ENCODE data around the gene NDUFA11.
"Not testable (repeated sequence)": the region's sequence is repeated elsewhere in the genome, so short reads cannot be mapped to it uniquely, and the experiment has no call there.

NDUFA11 gene

DNA sequence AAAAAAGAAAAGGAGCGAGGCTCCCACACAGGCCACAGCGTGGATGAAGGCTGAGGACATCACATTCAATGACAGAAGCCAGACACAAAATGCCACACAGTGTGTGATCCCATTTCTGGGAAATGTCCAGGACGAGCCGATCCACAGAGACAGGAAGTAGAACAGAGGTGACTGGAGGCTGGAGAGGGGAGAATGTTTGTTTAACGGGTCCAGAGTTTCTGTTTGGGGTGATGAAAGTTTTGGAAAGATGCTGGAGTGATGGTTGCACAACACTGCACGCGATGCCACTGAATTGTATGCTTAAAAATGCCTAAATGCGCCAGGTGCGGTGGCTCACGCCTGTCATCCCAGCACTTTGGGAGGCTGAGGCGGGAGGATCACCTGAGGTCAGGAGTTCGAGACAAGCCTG, 32.6 kb downstream of the NDUFA11 start:
- ATAC-seq: no peak
- Mint-ChIP-seq H3K9me3 (no peaks in the 10 kb centered on the region), H3K27ac (no peak overlapping the region), H3K4me3 (no peak overlapping the region), H3K36me3 (no peaks in the 10 kb centered on the region), H3K27me3 (peaks cover 18% of the 10 kb centered on the region), H3K4me1 (no peaks in the 10 kb centered on the region)

DNA sequence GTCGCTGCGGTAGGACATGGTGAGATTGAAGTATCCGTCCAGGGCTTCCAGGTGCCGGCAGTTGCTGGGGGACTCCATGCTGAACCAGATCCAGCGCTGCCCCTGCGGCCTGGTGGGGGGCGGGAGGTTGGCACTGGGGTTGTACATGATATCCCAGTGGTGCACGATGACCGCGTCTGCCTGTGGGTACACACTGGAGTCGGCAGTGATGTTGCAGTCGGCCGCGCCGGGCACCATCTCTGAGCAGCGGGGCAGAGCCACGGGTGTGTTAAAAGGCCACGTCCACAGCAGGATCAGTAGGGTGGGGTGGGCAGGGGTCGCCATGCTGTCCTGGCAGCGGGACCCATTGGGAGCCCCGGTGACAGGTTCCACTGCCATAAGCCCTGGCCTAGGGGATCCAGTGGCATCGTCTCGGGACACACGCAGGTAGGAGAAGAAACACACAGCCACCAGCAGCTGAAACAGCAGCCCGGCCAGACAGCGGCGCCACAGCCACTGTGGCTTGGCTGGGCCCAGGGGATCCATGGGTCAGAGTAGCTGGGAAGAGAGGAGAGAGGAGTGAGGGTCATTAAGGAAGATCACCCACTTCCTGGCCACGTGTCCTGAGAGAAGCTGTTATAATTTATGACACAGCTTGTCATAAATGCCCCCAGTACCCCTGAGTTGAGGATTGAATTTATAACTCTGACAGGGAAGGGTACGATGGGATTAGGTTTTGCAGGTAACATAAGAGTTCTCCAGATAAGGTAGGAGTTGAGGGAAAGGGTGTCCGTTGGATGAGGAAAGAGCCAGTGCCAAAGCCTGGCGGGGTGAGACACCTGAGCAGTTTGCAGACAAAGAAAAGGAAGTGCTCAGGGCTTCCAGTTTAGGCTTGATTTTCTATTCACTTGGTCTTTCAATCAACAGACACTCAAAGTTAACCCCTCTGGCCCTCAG, 36.1 kb downstream of the NDUFA11 start:
- no peak for ATAC-seq
- H3K4me1 Mint-ChIP-seq: no peaks in the 10 kb centered on the region
- H3K36me3 Mint-ChIP-seq: no peaks in the 10 kb centered on the region
- peaks cover 49% of the 10 kb centered on the region for H3K27me3 Mint-ChIP-seq
- H3K4me3 Mint-ChIP-seq: no peak overlapping the region
- H3K27ac Mint-ChIP-seq: no peak overlapping the region
- H3K9me3 Mint-ChIP-seq: no peaks in the 10 kb centered on the region

DNA sequence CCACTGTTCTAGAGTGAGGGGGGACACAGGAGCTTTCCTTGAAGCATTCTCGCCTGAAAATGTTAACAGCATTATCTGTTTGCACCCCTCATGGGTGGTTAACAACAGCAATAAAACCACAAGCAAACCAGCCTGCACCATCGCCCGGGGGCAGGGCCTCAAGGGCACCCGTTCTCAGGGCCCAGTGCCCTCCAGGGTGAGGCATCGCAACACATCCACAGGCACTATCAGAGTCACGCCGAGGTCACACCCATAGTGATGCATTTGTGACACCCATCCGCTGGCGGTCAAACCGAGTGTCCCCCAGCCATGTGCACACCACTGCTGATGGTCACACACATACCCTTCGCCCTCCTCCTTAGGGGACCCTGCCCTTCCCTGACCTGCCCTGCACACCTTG, 37.8 kb downstream of the NDUFA11 start:
- Mint-ChIP-seq H3K4me1 (no peaks in the 10 kb centered on the region), H3K27ac (no peak overlapping the region), H3K27me3 (peaks cover 63% of the 10 kb centered on the region), H3K4me3 (no peak overlapping the region), H3K9me3 (no peaks in the 10 kb centered on the region), H3K36me3 (no peaks in the 10 kb centered on the region)
- no peak for ATAC-seq

- Mint-ChIP-seq H3K9me3 (no peaks in the 10 kb centered on the region), H3K36me3 (no peaks in the 10 kb centered on the region), H3K27me3 (peaks cover 63% of the 10 kb centered on the region), H3K4me1 (no peaks in the 10 kb centered on the region), H3K27ac (no peak overlapping the region), H3K4me3 (no peak overlapping the region)
- ATAC-seq: no peak
Observed at GRCh38 chr19:5864725-5865486, 38.7 kb downstream of the NDUFA11 start.

- H3K27ac Mint-ChIP-seq: no peak overlapping the region
- no peak overlapping the region for H3K4me3 Mint-ChIP-seq
- H3K27me3 Mint-ChIP-seq: peaks cover 63% of the 10 kb centered on the region
- H3K4me1 Mint-ChIP-seq: no peaks in the 10 kb centered on the region
- H3K9me3 Mint-ChIP-seq: no peaks in the 10 kb centered on the region
- no peaks in the 10 kb centered on the region for H3K36me3 Mint-ChIP-seq
- ATAC-seq: no peak
Observed at GRCh38 chr19:5864013-5864720, 39.4 kb downstream of the NDUFA11 start.

DNA sequence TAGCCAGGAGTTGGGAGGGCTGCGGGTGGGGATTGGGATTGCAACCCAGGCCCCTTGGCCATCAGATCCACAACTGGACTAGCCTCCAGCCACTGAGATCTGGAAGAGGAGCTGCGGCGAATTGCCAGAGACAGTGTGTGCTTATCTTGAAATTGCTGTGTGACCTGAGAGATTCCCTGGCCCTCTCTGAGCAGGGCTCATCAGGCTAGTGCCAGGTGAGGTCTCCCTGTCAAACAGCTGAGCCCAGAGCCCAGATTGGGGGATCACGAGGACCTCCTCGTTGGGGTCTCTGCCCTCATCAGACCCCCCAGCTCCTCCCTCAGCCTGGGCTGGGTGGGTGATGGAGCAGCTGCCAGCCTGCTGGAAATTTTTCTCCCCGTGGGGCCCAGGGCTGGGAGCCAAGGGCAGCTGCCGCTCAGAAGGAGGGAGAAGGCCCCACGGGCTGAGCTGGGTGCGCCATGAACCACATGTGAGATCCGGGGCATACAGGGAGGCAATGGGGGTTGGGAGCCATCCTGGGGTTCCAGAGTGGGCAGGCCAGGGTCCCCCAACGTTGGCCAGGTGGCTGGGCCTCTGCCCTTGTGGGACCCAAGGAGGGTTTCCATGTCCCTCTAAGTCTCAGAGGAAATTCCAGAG, 40.4 kb downstream of the NDUFA11 start:
- no peaks in the 10 kb centered on the region for H3K4me1 Mint-ChIP-seq
- H3K9me3 Mint-ChIP-seq: no peaks in the 10 kb centered on the region
- H3K4me3 Mint-ChIP-seq: no peak overlapping the region
- peaks cover 60% of the 10 kb centered on the region for H3K27me3 Mint-ChIP-seq
- H3K27ac Mint-ChIP-seq: no peak overlapping the region
- H3K36me3 Mint-ChIP-seq: no peaks in the 10 kb centered on the region
- ATAC-seq: no peak

GRCh38 chr19:5857203-5858081, 46.1 kb downstream of the NDUFA11 start:
- Mint-ChIP-seq H3K9me3 (no peaks in the 10 kb centered on the region), H3K4me3 (no peak overlapping the region), H3K27me3 (peaks cover 14% of the 10 kb centered on the region), H3K36me3 (no peaks in the 10 kb centered on the region), H3K27ac (no peak overlapping the region), H3K4me1 (no peaks in the 10 kb centered on the region)
- no peak for ATAC-seq

DNA sequence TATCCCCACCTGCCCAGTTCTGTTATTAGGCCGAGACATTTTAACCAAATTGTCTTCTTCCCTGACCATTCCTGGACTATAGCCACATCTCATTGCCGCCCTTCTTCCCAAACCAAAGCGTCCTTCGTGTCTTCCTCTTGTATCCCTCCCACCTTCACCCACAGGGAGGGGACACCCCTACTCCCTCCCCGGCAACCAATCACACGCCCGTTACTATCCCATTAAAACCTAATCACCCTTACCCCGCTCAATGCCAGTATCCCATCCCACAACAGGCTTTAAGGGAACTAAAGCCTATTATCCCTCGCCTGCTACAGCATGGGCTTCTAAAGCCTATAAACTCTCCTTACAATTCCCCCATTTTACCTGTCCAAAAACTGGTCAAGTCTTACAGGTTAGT, 48.4 kb downstream of the NDUFA11 start:
- H3K9me3 Mint-ChIP-seq, H3K4me1 Mint-ChIP-seq, H3K27ac Mint-ChIP-seq, H3K4me3 Mint-ChIP-seq, H3K36me3 Mint-ChIP-seq, H3K27me3 Mint-ChIP-seq, ATAC-seq: not testable (repeated sequence)

DNA sequence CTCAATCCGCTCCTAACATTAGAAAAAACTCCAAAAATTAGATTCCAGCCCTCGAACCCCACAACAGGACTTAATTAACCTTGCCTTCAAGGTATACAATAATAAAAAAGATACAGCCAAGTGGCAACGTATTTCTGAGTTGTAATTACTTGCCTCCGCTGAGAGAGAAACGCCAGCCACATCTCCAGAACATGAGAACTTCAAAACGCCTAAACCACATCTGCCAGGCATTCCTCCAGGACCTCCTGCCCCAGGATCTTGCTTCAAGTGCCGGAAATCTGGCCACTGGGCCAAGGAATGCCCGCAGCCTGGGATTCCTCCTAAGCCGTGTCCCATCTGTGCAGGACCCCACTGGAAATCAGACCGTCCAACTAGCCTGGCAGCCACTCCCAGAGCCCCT, 49.5 kb downstream of the NDUFA11 start:
- not testable (repeated sequence) for ATAC-seq, H3K36me3 Mint-ChIP-seq, H3K4me1 Mint-ChIP-seq, H3K9me3 Mint-ChIP-seq, H3K27me3 Mint-ChIP-seq, H3K4me3 Mint-ChIP-seq, H3K27ac Mint-ChIP-seq

DNA sequence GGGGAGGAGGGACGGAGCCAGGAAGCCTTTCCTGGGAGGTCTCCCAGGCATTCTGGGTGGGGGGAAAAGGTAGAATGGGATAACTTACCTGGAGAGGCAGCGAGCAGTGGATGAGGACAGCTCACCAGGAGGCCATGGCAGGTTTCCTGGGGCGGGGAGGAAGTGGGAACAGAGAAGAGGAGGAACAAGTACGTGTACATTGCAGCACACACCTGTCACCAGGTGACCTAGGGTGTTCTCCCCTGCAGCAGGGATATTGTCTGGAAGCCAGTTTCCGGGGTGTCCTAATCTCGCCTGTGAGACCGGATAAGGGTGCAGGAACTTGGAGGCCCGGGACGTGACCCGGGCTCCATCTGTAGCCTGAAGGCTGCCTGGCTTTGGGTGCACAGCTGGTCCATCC, 52.3 kb downstream of the NDUFA11 start, which contains the start of gene FUT3:
TSS of gene FUT3 (minus strand) at position 148 of the 400 bp plus-strand sequence.
- H3K9me3 Mint-ChIP-seq: no peaks in the 10 kb centered on the region
- no peak within 1 kb of the TSS for H3K4me3 Mint-ChIP-seq
- H3K4me1 Mint-ChIP-seq: no peaks in the 10 kb centered on the region
- no peak for ATAC-seq
- no peaks in the 10 kb centered on the region for H3K36me3 Mint-ChIP-seq
- H3K27me3 Mint-ChIP-seq: no peaks in the 10 kb centered on the region
- H3K27ac Mint-ChIP-seq: no peak within 1 kb of the TSS

DNA sequence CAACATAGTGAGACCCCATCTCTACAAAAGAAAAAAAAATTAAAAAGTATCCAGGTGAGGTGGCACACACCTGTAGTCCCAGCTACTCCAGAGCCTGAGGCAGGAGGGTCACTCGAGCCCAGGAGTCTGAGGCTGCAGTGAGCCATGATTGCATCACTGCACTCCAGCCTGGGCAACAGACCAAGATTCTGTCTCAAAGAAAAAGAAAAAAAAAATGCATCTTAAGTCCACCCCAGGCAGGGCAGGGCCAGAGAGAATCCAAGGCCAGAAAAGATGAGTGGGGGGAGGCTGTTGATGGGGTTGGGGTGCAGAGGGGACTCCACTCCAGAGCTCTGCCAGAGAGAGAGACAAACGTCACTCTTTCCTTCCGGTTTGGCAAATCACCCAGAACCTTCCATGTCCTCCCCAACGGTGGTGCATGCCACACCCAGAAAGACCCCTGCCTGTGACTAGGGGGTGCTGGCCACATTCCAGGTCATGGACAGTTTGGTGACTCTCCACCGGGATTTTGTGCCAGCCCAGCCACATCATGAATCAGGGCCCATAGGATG, 52.8 kb downstream of the NDUFA11 start:
- Mint-ChIP-seq H3K27me3 (no peaks in the 10 kb centered on the region), H3K4me3 (no peak overlapping the region), H3K36me3 (no peaks in the 10 kb centered on the region), H3K9me3 (no peaks in the 10 kb centered on the region), H3K27ac (no peak overlapping the region), H3K4me1 (no peaks in the 10 kb centered on the region)
- ATAC-seq: no peak

- Mint-ChIP-seq H3K27ac (no peak overlapping the region), H3K4me3 (no peak overlapping the region), H3K4me1 (no peaks in the 10 kb centered on the region), H3K9me3 (no peaks in the 10 kb centered on the region), H3K27me3 (no peaks in the 10 kb centered on the region), H3K36me3 (no peaks in the 10 kb centered on the region)
- no peak for ATAC-seq
Observed at GRCh38 chr19:5850189-5850588, 53.4 kb downstream of the NDUFA11 start.

- not testable (repeated sequence) for H3K27ac Mint-ChIP-seq, H3K27me3 Mint-ChIP-seq, H3K4me1 Mint-ChIP-seq, H3K36me3 Mint-ChIP-seq, ATAC-seq, H3K4me3 Mint-ChIP-seq, H3K9me3 Mint-ChIP-seq
Observed at GRCh38 chr19:5848621-5849020, 55.0 kb downstream of the NDUFA11 start.

DNA sequence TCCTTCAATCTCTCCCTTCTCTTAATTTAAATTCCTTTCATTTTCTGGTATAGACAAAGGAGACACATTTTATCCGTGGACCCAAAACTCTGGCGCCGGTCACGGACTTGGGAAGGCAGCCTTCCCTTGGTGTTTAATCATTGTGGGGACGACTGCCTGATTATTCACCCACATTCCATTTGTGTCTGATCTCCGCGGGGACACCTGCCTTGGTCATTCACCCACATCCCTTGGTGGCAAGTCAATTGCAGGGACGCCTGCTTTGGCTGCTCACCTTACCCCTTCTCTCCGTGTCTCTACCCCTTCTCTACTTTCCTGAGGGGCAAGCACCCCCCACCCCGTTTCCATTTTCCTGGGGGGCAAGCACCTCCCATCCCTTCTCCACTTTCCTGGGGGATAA, 55.7 kb downstream of the NDUFA11 start:
- not testable (repeated sequence) for ATAC-seq, H3K4me3 Mint-ChIP-seq, H3K36me3 Mint-ChIP-seq, H3K4me1 Mint-ChIP-seq, H3K27me3 Mint-ChIP-seq, H3K9me3 Mint-ChIP-seq, H3K27ac Mint-ChIP-seq

All from stimulated activated memory B cell treated with anti-CD40 and anti-IgM and Interleukin-4, amounts not matched to agents 10 μg/mL and 1 μg/mL and 100 μg/mL, for 72 hours (primary cell).